HuH-7.5 (cell line): ENCODE measurements around the gene LAMC3.

Source experiments
- DNase-seq: peaks from one replicate; pipeline ENCODE4 v3.0.0; 2011; ENCODE audit warnings: low spot score

Gene LAMC3

GRCh38 chr9:131045300-131046092 lies 36.5 kb downstream of the LAMC3 start:
- no peak for DNase-seq

- DNase-seq, result no peak
Observed at GRCh38 chr9:131046093-131046380, 37.1 kb downstream of the LAMC3 start.

GRCh38 chr9:131046581-131047202 lies 37.7 kb downstream of the LAMC3 start:
- DNase-seq, result peak; percentile 75

- DNase-seq, result no peak
Observed at GRCh38 chr9:131048332-131048731, 39.4 kb downstream of the LAMC3 start.

- no peak for DNase-seq
Observed at GRCh38 chr9:131048820-131049219, 39.8 kb downstream of the LAMC3 start.

- DNase-seq, result no peak
Observed at GRCh38 chr9:131049829-131050715, 41.1 kb downstream of the LAMC3 start.

GRCh38 chr9:131050831-131051230 lies 41.9 kb downstream of the LAMC3 start:
- no peak for DNase-seq

GRCh38 chr9:131051592-131052517 lies 42.9 kb downstream of the LAMC3 start:
- DNase-seq, result no peak

GRCh38 chr9:131053896-131054295 lies 44.9 kb downstream of the LAMC3 start:
- DNase-seq, result no peak

GRCh38 chr9:131056781-131057506 lies 48.0 kb downstream of the LAMC3 start:
- no peak for DNase-seq

GRCh38 chr9:131060900-131061630 lies 52.1 kb downstream of the LAMC3 start:
- no peak for DNase-seq

- DNase-seq, result no peak
Observed at GRCh38 chr9:131062969-131063368, 54.0 kb downstream of the LAMC3 start.

- no peak for DNase-seq
Observed at GRCh38 chr9:131065599-131065998, 56.6 kb downstream of the LAMC3 start.

- no peak for DNase-seq
Observed at GRCh38 chr9:131067625-131068024, 58.7 kb downstream of the LAMC3 start.

GRCh38 chr9:131068076-131068816 lies 59.3 kb downstream of the LAMC3 start:
- DNase-seq, result no peak

GRCh38 chr9:131069699-131070098 lies 60.7 kb downstream of the LAMC3 start:
- no peak for DNase-seq

- no peak for DNase-seq
Observed at GRCh38 chr9:131072107-131072870, 63.3 kb downstream of the LAMC3 start.

GRCh38 chr9:131072871-131073237 lies 63.9 kb downstream of the LAMC3 start:
- DNase-seq, result no peak
